Measurements from ENCODE around the gene ANKRD28. TPM values are rescaled to one million over a fixed set of nuclear protein-coding genes. Genes with fewer than 3 reads are reported as not detected.

Gene ANKRD28
- polyA plus RNA-seq, 5 donors: 24.7 to 48.8 (median 40.4) TPM

DNA sequence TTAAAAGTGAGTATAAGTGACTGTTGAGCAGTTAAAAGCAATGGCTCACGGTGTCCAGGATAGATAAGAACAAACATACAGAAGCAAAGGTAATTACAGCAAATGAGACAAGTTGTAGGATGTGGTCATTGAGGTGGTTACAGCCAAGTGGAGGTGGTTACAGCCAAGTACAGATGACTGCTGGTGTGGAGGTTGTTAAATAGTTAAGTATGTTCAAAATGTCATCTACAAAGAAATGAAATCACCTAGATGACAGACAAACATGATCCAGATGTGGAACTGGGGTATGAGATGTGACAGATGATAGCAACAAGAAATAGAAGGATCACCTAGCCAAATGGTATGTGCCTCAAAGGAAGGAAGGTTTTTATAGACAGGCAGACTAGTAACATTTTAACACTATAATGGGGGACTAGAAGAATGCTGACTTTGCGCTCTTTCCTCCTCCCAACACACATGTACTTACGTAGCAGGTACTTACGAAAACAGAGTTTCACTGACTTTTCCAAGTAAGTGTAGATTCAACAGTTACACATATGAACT lies 6.8 kb upstream of the ANKRD28 start:
- no peak for DNase-seq

DNA sequence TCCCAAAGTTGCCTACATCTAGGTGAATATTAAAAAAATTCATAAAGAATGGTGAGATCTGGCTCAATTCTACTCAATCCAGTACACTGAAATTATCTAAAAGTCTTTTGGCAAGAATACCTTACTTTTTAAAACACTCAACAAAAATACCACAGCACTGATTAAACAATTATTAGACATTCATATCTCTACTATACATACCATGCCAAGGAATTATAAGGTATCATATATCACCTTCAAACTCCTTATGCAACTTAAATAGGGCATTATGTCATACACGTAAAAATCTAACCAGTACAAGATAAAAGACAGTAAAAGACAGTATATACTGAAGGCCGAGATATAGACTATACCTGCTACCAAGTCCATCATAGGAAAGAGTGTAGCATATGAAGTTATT lies 6.1 kb upstream of the ANKRD28 start:
- no peak for DNase-seq

DNA sequence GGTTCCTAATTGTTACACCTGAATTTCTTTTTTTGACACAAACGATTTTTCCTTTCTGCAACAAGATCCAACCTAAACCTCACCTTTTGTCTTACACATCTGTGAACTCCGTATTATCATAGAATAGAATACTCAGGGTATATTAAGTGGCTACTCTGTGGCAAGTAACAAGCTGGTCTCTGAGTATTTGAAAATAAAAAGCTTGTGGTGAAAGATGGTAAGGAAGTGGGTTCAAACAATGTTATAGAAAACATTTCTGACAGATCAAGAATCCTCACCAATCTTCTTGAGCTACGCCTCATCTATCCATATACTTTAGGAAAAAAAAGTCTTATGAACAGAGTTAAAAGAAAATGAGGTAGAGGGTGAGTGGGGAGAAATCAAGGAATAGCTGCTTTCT lies 3.5 kb upstream of the ANKRD28 start:
- no peak for DNase-seq

DNA sequence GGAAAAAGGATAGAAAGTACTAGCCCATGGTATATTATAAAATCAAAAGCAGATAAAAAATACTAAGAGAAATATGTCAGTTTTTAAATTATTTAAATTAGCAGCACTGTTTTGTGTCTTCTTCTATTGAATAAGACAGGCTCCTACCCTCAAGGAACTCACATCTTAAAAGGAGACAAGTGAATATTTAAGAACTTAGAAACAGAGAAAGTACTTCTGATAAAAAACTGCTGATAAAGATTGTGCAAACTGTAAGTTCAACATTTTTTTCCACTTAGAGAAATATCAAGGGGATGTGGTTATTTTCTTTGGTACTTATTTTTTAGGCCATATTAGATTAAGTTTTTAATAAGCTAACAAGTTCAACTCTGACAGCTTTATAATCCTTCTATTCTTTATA lies 3.0 kb upstream of the ANKRD28 start:
- no peak for DNase-seq

DNA sequence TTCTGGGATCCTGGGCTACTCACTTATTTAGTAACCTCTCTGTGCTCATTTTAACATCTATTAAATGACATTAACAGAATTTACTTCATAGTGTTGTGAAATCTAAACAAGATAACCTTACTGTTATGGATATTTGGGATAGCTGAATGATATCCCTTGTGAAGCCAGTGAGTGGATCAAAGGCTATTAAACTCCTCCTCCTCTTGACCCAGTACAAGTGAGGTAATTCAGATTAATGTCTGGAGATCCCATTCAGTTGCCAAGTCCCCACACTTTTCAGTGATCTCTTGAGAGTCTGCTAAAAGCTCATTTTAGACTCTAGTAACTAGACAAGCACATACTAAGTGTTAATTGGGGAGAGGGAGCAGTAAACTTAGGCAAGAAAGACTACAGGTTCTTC lies 2.5 kb upstream of the ANKRD28 start:
- DNase-seq: no peak

DNA sequence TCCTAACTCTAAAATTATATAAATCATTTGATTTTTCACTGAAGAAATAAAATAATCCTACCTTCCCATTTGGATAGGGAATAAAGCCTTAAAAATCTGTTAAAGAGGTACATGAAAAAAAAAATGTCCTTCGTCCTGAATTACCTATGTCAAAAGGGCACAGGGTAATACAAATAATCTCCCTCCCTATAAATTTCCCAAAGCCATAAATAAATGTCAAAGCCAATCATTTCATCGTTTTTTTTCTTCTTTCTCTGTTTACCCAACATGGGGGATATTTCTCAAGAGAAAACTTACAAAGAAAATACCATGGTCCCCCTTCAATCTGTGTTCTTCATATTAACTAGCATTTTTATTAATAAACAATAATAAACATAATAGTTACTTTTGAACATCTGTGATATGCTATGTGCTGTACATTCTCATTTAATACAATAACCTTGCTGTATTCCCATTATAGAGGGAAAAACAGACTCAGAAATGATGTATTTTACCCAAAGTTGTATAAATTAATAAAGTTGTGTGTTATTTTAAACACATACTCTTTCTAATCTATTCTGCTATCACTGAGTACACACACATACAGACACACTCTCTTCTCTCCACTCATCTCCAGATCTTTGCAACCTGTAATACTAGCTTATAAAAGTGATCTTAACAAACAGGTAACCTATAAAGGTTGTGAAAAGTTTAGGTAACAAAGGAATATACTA lies 910 bp upstream of the ANKRD28 start:
- DNase-seq: no peak

DNA sequence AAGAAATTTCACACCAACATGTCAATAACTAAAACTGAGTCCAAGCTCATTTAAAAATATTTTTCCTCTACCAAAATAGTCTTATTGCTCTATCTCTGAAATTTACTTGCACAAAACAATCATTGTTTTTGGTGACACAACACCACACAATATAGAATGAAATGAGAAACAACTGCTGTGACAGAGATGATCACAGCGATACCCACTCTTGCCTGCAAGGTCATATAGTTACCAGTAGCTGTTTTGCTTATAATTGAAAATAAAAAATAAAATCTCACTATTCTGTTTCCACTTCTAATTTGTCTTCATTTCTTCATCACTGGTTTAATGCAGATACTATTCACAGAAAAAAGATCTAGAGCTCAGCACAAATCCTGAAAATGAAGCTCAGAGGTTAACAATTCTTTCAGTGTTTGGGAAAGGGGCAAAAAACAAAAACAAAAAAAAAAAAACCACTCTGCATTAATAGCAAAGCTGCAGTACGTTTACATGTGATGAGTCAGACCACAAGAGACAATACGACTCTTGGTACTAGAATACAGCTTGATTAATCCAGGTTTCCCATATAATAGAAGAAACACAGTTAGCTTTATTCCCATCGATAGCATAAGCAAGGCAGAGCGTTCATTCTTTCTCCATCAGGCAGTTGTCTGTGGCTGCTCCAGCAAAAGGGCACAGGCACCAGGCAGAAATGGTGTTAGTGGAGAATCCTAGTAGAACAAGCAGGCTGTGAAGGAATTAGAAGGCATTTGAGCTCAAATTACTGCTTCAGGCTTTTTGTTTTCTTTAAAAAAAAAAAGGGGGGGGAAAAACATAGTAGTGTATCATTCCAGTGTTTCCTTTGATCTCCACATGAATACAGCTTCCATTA lies 773 bp downstream of the ANKRD28 start:
- DNase-seq: peak in 1 of 2 donors; percentile 48

DNA sequence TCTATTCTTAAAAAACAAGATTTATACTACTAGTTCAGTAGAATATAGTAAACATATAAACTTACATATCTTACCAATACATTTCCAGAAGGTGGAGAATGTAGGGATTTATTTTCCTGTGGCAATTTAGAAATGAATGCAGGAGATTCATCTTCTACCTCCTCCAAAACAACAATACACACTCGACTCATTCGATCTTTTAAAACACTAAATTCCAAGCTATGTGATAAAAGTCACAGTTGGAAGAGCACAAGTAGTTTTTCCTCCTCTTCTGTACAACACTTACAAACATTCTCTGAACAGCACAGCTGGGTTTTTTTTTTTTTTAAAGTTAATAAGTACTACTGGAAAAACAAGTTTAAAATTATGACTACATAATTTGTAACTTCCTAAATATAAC lies 1.4 kb downstream of the ANKRD28 start:
- no peak for DNase-seq

DNA sequence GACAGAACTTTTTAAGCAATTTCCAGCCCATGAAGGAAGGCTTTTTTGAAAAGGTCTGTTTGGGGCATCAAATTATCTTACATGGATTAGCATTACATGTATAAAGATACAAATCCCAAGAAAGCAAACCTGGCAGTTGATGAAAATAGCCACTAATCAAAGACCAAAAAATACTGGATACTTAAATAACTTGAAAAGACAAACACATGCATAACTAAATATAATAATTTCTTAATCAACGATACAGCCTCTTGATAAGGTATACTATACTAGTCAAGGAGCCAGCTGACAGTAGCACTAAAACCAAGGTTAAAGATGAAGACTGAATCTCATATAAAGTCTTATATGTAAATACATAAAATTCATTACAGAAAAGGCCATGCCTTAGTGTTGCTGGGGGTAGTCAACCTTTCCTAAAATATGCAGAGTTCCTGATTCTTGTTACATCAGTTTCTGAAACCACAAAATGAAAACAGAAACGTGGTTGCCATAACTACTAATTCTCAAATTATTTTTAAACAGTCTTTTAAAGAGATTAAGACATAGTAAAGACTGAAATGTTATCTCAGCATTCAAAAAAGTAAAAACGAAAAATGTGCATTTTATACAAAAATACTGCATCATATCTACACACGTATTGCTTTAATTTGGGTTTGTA lies 2.0 kb downstream of the ANKRD28 start:
- DNase-seq: no peak

DNA sequence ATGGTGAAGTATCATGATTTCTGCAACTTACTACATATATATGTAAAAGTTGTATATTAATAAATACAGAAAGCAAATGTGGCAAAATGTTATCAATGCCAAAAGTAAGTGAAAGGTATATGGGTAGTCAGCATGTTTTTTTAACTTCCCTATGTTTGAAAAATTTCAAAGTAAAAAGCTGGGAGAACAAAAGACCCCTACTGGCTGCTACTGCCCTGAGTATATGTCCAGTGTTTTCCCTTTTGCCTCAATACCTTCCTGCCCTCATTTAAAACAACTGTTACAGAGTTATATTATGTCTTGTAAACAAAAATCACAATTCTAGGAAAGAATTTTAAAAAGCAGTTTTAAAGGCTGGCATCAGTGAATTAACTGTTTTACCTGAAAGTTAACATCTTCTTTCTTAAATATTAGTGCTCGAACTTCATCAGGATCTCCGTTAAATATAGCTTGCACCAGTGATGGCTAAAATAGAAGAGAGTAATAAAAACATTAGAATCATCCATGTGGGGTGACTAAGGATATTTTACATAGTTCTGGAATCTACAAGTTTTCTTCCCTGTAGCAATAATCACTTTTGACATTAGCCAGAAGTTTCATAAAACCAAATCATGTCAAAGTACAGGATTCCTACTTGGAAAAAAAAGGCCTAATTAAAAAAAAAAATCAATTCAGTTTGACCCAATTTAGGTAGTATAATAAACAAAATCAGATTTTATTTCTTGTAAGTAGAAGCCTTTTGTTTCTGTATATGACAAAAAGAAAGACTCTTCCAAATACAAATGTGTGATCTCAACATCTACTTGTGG lies 2.7 kb downstream of the ANKRD28 start:
- no peak for DNase-seq

DNA sequence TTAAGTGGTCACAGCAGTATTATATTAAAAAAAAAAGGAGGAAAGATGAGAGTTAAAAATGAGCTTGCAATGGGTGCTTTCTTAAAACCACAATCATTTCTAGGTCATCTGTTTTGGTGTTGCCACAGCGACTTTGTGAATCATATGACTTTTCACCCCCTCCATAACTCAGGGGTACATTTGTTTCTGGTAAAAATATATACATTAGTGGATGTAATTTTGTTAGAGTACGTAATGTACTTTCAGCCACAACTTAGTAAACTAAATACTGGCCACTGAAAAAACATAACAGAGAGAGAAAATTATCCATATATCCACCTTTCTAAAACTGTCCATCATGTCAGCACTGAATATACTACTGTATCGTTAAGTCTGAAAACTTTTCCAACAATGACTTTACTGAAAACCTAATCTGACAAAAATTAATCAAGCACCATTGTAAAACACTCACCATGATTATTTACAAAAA lies 3.4 kb downstream of the ANKRD28 start:
- DNase-seq: no peak

DNA sequence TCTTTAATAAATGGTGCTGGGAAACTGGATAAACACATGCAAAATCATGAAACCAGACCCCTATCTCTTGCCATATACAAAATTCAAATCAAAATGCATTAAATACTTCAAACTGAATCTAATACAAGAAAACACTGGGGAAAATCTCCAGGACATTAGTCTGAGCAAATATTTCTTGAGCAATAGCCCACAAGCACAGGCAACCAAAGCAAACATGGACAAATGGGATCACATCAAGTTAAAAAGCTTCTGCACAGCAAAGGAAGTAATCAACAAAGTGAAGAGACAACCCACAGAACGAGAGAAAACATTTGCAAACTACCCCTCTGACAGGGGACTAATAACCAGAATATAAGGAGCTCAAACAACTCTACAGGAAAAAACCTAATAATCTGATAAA lies 6.3 kb downstream of the ANKRD28 start:
- DNase-seq: no peak

DNA sequence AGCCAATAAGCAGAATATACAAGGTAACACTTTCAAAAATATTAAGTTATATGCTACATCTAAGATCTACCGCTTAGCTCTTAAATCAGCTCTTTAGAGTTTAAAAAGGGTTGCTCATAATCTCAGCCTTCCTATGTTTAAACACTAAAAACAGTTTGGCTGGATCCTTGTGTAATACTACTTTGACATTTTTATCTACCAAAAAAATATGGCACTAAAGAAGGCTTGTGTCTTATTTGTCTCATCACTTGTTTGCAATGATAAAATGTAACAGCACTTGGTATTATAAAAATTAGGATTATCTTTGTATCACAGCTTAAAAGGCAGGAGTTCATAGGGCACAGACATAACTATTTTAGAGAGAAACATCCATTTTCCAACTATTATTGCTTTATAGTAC lies 9.8 kb downstream of the ANKRD28 start:
- DNase-seq: no peak

DNA sequence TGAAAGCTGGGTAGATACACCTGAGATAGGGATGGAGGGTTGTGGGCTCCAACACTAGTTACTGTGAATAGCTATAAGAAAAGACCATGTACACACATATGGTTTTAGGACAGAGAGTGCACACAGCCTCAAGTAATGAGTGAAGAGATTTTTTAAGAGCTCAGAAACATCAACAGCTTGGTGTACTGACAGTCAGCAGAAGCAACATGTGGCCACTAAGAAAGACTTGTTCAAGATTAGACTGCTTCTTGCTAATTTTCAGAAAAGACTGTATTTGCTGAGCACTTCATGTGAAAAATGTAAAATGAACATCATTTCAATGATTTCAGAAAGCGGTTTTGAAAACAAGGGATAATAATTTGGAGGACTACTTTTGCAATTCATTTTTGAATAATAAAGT lies 10.3 kb downstream of the ANKRD28 start:
- DNase-seq: no peak

DNA sequence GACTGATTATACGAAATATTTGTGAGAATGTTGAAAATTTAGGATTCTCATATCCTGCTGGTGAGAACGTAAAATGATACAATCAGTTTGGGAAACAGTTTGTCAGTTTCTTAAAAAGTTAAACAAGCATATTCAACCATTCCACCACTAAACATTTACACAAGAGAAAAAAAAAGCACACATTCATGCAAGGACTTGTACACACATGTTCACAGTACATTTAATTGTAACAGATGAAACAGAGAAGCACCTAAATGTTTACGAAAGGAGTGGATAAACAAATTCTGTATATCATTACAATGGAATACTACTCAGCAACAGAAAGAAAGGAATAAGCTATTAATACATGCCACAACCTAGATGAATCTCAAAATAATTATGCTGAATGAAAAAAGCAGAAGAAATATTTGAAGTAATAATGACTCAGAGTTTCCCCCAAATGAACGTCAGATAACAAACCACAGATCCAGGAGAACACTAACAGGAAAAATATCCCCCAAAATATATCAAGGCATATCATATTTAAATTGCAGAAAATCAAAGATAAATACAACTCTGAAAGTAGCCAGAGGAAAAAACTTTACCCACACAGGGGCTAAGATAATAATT lies 14.3 kb downstream of the ANKRD28 start:
- no peak for DNase-seq

DNA sequence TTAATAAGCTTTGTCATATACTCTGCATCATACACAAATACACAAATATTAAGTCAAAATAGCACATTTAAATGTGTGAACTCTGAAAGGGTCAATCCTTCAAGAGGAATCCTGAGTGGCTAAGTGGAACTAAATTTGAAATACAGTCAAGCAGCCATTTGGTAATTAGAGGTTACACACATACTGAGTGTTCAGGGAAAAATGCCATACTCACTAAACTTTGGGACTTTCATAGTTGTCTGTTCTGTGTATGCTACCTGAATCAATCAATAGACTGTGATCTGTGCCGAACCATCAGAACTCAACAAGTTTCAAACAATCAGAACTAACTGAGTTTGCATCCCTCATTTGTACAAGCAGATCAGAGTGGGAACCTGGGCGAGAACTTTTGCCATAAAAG lies 15.3 kb downstream of the ANKRD28 start:
- DNase-seq: no peak

DNA sequence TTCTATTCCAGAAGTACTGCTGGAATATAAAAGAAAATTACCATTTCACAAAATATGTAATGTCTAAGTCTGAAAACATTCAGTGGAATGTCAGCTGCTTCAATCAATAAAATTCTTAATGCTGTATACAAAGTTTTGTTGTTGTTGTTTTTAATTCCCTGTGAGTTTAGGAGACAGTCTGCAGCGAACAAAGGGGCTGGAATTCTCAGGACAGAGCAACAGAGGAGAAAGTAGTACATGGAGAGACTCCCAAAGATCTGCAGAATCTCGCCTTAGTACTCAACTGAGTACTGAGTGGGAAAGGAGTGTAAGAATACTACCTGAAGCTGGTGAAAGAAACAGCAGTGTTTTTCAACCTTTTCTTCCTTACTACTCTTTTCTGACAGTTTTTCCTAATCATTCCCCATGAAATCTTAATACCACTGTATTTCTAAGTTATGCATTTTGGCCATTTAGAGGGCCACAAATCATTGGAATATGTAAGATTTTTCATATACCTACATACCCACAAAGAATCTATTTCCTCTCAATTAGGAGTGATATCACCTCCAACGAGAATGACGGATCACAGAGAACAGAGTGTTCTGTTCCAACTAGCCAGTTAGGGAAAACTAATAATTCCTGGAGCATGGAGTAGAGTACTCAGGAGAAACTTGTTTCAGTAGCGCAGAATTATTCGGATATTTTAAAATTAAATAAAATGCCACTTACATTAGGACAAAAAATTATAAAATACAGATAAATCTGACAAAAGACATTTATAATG lies 16.0 kb downstream of the ANKRD28 start:
- no peak for DNase-seq

DNA sequence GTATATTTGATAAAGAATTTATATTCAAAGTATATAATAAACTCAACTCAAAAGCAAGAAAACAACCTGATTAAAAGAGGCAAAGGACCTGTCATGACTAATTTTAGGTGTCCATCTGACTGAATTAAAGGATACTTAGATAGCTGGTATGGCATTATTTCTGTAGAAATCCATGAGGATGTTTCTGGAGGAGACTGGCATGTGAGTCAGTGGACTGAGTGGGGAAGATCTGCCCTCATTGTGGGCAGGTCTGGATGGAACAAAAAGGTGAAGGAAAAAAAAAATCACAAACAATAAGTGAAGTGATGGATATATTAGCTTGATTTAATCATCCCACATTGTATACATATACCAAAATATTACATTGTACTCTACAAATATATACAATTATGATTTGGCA lies 16.6 kb downstream of the ANKRD28 start:
- DNase-seq: no peak

DNA sequence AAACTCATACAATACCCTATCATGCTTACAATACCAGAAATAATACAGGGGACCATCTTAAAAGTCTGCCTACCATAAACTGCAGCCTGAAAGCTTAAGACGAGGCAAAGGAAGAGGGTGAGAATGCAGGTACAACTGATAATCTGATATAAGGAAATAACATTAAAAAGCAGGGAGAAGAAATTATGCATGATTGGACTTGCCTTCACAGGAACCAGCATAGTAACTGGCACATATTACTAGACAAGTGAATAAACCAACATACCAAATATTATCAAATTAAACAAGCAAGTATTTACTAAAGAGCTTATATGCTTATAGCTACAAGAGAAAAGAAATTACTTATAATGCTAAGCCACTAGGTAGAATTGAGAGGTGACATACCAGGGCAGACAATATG lies 18.7 kb downstream of the ANKRD28 start:
- DNase-seq: no peak

DNA sequence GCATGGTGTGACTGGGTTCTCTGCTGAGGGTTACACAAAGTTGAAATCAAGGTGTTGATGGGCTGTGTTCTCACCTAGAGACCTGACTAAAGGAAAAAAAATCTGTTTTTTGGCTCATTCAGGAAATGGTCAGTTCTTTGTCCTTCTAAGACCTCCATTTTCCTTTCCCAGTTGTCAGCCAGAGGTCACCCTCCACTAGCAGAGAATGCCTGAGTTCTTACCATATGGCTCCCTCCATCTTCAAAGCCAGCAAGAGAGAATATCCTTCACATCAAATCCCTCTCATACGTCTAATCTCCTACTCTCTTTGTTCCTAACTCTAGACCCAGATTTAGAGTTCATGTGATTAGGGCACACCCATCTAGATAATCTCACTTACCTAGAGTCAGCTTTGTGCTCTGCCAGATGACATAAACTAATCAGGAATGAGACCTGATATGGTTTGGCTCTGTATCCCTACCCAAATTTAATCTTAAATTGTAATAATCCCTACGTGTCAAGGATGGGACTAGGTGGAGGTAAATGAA lies 19.4 kb downstream of the ANKRD28 start:
- no peak for DNase-seq

Measured in right lung (tissue), 5 donors.